Neural cell (in vitro differentiated cells): ENCODE measurements around the gene ELAPOR2. TPM values are rescaled to one million over a fixed set of nuclear protein-coding genes. Genes with fewer than 3 reads are reported as not detected.

Source experiments
- H2AFZ ChIP-seq: fragments of 200-600, 300-800 bp; sonication (generic), shearing (Covaris generic); 2 replicates; pipeline ENCODE4 v1.6.0; 2014; ENCODE audit warnings: low read depth, mild to moderate bottlenecking, antibody characterized with exemption, low read length, moderate library complexity
- H3F3A ChIP-seq: fragments of 200-600 bp; shearing (Covaris generic); 2 replicates; pipeline ENCODE4 v1.6.1; 2016; ENCODE audit warnings: mild to moderate bottlenecking, moderate library complexity, mixed read lengths, antibody characterized with exemption, low read length; ENCODE audit not compliant: insufficient read depth, poor library complexity, severe bottlenecking
- H3K27ac ChIP-seq: fragments of 200-600, 300-800 bp; sonication (generic), shearing (Covaris generic); 2 replicates; pipeline ENCODE4 v1.5.1; 2014; ENCODE audit warnings: mild to moderate bottlenecking, low read length, moderate library complexity
- H3K27me3 ChIP-seq: fragments of 300-800, 200-600 bp; sonication (generic), shearing (Covaris generic); 2 replicates; pipeline ENCODE4 v1.6.0; 2014; ENCODE audit warnings: mild to moderate bottlenecking, low read depth, low read length, moderate library complexity; ENCODE audit not compliant: insufficient read depth
- H3K36me3 ChIP-seq: fragments of 300-800, 200-600 bp; sonication (generic), shearing (Covaris generic); 2 replicates; pipeline ENCODE4 v1.5.1; 2014; ENCODE audit warnings: mild to moderate bottlenecking, antibody characterized with exemption, low read length, moderate library complexity; ENCODE audit not compliant: insufficient read depth
- H3K4me2 ChIP-seq: fragments of 300-800, 200-600 bp; sonication (generic), shearing (Covaris generic); 2 replicates; pipeline ENCODE4 v1.6.0; 2014; ENCODE audit warnings: mild to moderate bottlenecking, low read length
- H3K4me3 ChIP-seq: fragments of 300-800, 200-600 bp; sonication (generic), shearing (Covaris generic); 2 replicates; pipeline ENCODE4 v1.5.1; 2014; ENCODE audit warnings: mild to moderate bottlenecking, low read length, moderate library complexity
- H3K79me2 ChIP-seq: fragments of 200-600 bp; shearing (Covaris generic); replicated peaks from 2 replicates; pipeline ENCODE4 v1.6.0; 2014; ENCODE audit warnings: mild to moderate bottlenecking, low read length, moderate library complexity; ENCODE audit not compliant: insufficient read depth
- H3K9ac ChIP-seq: fragments of 300-800, 200-600 bp; sonication (generic), shearing (Covaris generic); 2 replicates; pipeline ENCODE4 v1.6.1; 2016; ENCODE audit warnings: mild to moderate bottlenecking, low read length, mixed read lengths
- H3K9me2 ChIP-seq: fragments of 200-600 bp; shearing (Covaris generic); 2 replicates; pipeline ENCODE4 v1.6.1; 2016; ENCODE audit warnings: mild to moderate bottlenecking, low read length, mixed read lengths; ENCODE audit not compliant: insufficient read depth
- H3K9me3 ChIP-seq: fragments of 200-600, 300-800 bp; sonication (generic), shearing (Covaris generic); 2 replicates; pipeline ENCODE4 v1.6.1; 2016; ENCODE audit warnings: mild to moderate bottlenecking, mixed run types, low read length, moderate library complexity, mixed read lengths
- H4K20me1 ChIP-seq: fragments of 200-600 bp; shearing (Covaris generic); 2 replicates; pipeline ENCODE4 v1.6.1; 2016; ENCODE audit warnings: mild to moderate bottlenecking, mixed run types; ENCODE audit not compliant: insufficient read depth
- EP300 ChIP-seq: fragments of 450-650 bp; conservative IDR thresholded peaks from 2 replicates; pipeline ENCODE4 v1.6.1; 2014; ENCODE audit warnings: antibody characterized with exemption, mild to moderate bottlenecking, moderate library complexity; ENCODE audit not compliant: poor library complexity, severe bottlenecking
- EZH2 ChIP-seq: fragments of 200-600, 300-800 bp; shearing (Covaris generic), sonication (generic); IDR thresholded peaks from 2 replicates; pipeline ENCODE4 v1.6.1; 2014; ENCODE audit warnings: antibody characterized with exemption, low read length, borderline replicate concordance, mild to moderate bottlenecking; ENCODE audit not compliant: insufficient read depth, poor library complexity, severe bottlenecking
- MXI1 ChIP-seq: fragments of 450-650 bp; conservative IDR thresholded peaks from 2 replicates; pipeline ENCODE4 v1.6.1; 2014; ENCODE audit warnings: antibody characterized with exemption, mild to moderate bottlenecking; ENCODE audit not compliant: poor library complexity, severe bottlenecking
- POLR2AphosphoS5 ChIP-seq: IDR thresholded peaks from 2 replicates; pipeline ENCODE4 v1.6.1; 2012
- RAD21 ChIP-seq: fragments of 450-650 bp; conservative IDR thresholded peaks from 2 replicates; pipeline ENCODE4 v1.6.1; 2014; ENCODE audit warnings: antibody characterized with exemption, mild to moderate bottlenecking, moderate library complexity
- REST ChIP-seq: IDR thresholded peaks from 2 replicates; pipeline ENCODE4 v1.6.1; 2012; ENCODE audit warnings: borderline replicate concordance
- SMC3 ChIP-seq: fragments of 450-650 bp; conservative IDR thresholded peaks from 2 replicates; pipeline ENCODE4 v1.6.1; 2014; ENCODE audit warnings: antibody characterized with exemption, mild to moderate bottlenecking, moderate library complexity; ENCODE audit not compliant: poor library complexity
- TAF1 ChIP-seq: IDR thresholded peaks from 2 replicates; pipeline ENCODE4 v1.6.1; 2012; ENCODE audit warnings: low read depth
- polyA plus RNA-seq: library from polyadenylated mRNA; depleted of rRNA; stranded (reverse); fragments of >200 nt; gene quantifications from 2 replicates; pipeline ENCODE4 v1.2.3, GENCODE V29; 2014
- TF ChIP-seq, protein P1 (sequence below): fragments of 450-650 bp; IDR thresholded peaks from 2 replicates; pipeline ENCODE4 v1.5.1; 2014; ENCODE audit warnings: antibody characterized with exemption, mild to moderate bottlenecking, moderate library complexity; ENCODE audit not compliant: poor library complexity, severe bottlenecking

The ELAPOR2 gene
- polyA plus RNA-seq, 1 donor from 2014 or later = 21.9 TPM

GRCh38 chr7:87060288-87060537 lies 759 bp upstream of the ELAPOR2 start:
- Histone ChIP-seq H2AFZ (no peak overlapping the region), H3K4me2 (peak overlapping the region; percentile 40), H3F3A (no peaks in the 10 kb centered on the region), H3K79me2 (no peaks in the 10 kb centered on the region), H3K9me2 (no peaks in the 10 kb centered on the region), H3K9ac (peak overlapping the region; percentile 76), H3K36me3 (no peaks in the 10 kb centered on the region), H3K27me3 (no peaks in the 10 kb centered on the region), H3K27ac (peak overlapping the region; percentile 56), H4K20me1 (no peaks in the 10 kb centered on the region), H3K9me3 (no peaks in the 10 kb centered on the region), H3K4me3 (peak overlapping the region; percentile 72)
- TF ChIP-seq EZH2 (no peak), MXI1 (no peak), RAD21 (no peak), TAF1 (no peak), SMC3 (no peak), EP300 (no peak), REST (no peak), POLR2AphosphoS5 (no peak)
- TF ChIP-seq, protein P1, sequence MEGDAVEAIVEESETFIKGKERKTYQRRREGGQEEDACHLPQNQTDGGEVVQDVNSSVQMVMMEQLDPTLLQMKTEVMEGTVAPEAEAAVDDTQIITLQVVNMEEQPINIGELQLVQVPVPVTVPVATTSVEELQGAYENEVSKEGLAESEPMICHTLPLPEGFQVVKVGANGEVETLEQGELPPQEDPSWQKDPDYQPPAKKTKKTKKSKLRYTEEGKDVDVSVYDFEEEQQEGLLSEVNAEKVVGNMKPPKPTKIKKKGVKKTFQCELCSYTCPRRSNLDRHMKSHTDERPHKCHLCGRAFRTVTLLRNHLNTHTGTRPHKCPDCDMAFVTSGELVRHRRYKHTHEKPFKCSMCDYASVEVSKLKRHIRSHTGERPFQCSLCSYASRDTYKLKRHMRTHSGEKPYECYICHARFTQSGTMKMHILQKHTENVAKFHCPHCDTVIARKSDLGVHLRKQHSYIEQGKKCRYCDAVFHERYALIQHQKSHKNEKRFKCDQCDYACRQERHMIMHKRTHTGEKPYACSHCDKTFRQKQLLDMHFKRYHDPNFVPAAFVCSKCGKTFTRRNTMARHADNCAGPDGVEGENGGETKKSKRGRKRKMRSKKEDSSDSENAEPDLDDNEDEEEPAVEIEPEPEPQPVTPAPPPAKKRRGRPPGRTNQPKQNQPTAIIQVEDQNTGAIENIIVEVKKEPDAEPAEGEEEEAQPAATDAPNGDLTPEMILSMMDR = no peak

- TF ChIP-seq POLR2AphosphoS5 = no peak
- no peak for TF ChIP-seq RAD21
- peak; percentile 12 for TF ChIP-seq TAF1
- no peak for TF ChIP-seq EZH2
- TF ChIP-seq MXI1 = peak; percentile 17
- peak overlapping the region; percentile 49 for H3K27ac ChIP-seq
These were observed 520 bp downstream of the ELAPOR2 start for GRCh38 chr7:87058744-87059524.

More at GRCh38 chr7:87058744-87059524, 520 bp downstream of the ELAPOR2 start:
- Histone ChIP-seq H3K9me3 (no peaks in the 10 kb centered on the region), H3K79me2 (no peaks in the 10 kb centered on the region), H2AFZ (peak overlapping the region; percentile 93), H4K20me1 (no peaks in the 10 kb centered on the region), H3K4me3 (peak overlapping the region; percentile 72), H3K9ac (peak overlapping the region; percentile 76), H3F3A (no peaks in the 10 kb centered on the region), H3K27me3 (no peaks in the 10 kb centered on the region), H3K36me3 (no peaks in the 10 kb centered on the region), H3K4me2 (peak overlapping the region; percentile 86), H3K9me2 (no peaks in the 10 kb centered on the region)
